RCC 7860 (cell line): Measurements from ENCODE around the gene PLPP3.

Experiments used
- DNase-seq: peaks from one replicate; pipeline ENCODE4 v3.0.0-alpha.2; 2015; ENCODE audit warnings: low spot score
- FAIRE-seq: peaks from 2 replicates; lab custom pipeline; 2012; peaks lifted over from hg19 to GRCh38; lab: Jason Lieb, UNC

Gene PLPP3

GRCh38 chr1:56577406-56578137 lies 1.8 kb downstream of the PLPP3 start:
- FAIRE-seq (no peak), DNase-seq (no peak)

GRCh38 chr1:56576880-56577405 lies 2.4 kb downstream of the PLPP3 start:
- no peak for FAIRE-seq
- DNase-seq, result no peak

- DNase-seq, result no peak
- FAIRE-seq, result no peak
Measured at GRCh38 chr1:56575865-56576264, 3.5 kb downstream of the PLPP3 start.

- no peak for DNase-seq
- no peak for FAIRE-seq
Measured at GRCh38 chr1:56574794-56575193, 4.6 kb downstream of the PLPP3 start.

- no peak for DNase-seq
- no peak for FAIRE-seq
Measured at GRCh38 chr1:56573311-56573710, 6.1 kb downstream of the PLPP3 start.

GRCh38 chr1:56572334-56573050 lies 6.9 kb downstream of the PLPP3 start:
- no peak for DNase-seq
- no peak for FAIRE-seq

GRCh38 chr1:56571448-56571847 lies 7.9 kb downstream of the PLPP3 start:
- DNase-seq (no peak), FAIRE-seq (no peak)

- FAIRE-seq, result no peak
- DNase-seq, result no peak
Measured at GRCh38 chr1:56570924-56571372, 8.4 kb downstream of the PLPP3 start.

- DNase-seq (no peak), FAIRE-seq (no peak)
Measured at GRCh38 chr1:56569661-56570060, 9.7 kb downstream of the PLPP3 start.

- FAIRE-seq (no peak), DNase-seq (no peak)
Measured at GRCh38 chr1:56566994-56567393, 12.4 kb downstream of the PLPP3 start.

GRCh38 chr1:56566061-56566744 lies 13.2 kb downstream of the PLPP3 start:
- FAIRE-seq (no peak), DNase-seq (no peak)

- no peak for FAIRE-seq
- DNase-seq, result no peak
Measured at GRCh38 chr1:56564615-56565014, 14.7 kb downstream of the PLPP3 start.

GRCh38 chr1:56563568-56563967 lies 15.8 kb downstream of the PLPP3 start:
- DNase-seq (no peak), FAIRE-seq (no peak)

GRCh38 chr1:56562891-56563452 lies 16.4 kb downstream of the PLPP3 start:
- FAIRE-seq (no peak), DNase-seq (no peak)

- FAIRE-seq (no peak), DNase-seq (no peak)
Measured at GRCh38 chr1:56561227-56562019, 17.9 kb downstream of the PLPP3 start.

GRCh38 chr1:56557746-56558145 lies 21.6 kb downstream of the PLPP3 start:
- FAIRE-seq (no peak), DNase-seq (no peak)

- FAIRE-seq (no peak), DNase-seq (no peak)
Measured at GRCh38 chr1:56555448-56555847, 23.9 kb downstream of the PLPP3 start.

- DNase-seq (no peak), FAIRE-seq (no peak)
Measured at GRCh38 chr1:56553046-56553445, 26.3 kb downstream of the PLPP3 start.

- no peak for DNase-seq
- no peak for FAIRE-seq
Measured at GRCh38 chr1:56552349-56552748, 27.0 kb downstream of the PLPP3 start.

- FAIRE-seq, result no peak
Measured at GRCh38 chr1:56551691-56552090, 27.7 kb downstream of the PLPP3 start.

GRCh38 chr1:56550859-56551188 lies 28.5 kb downstream of the PLPP3 start:
- DNase-seq (no peak), FAIRE-seq (no peak)

More at GRCh38 chr1:56551691-56552090, 27.7 kb downstream of the PLPP3 start:
- no peak for DNase-seq
